Measurements from ENCODE around the gene LENEP.
"Not testable (repeated sequence)": the region's sequence is repeated elsewhere in the genome, so short reads cannot be mapped to it uniquely, and the experiment has no call there.

The LENEP gene

DNA sequence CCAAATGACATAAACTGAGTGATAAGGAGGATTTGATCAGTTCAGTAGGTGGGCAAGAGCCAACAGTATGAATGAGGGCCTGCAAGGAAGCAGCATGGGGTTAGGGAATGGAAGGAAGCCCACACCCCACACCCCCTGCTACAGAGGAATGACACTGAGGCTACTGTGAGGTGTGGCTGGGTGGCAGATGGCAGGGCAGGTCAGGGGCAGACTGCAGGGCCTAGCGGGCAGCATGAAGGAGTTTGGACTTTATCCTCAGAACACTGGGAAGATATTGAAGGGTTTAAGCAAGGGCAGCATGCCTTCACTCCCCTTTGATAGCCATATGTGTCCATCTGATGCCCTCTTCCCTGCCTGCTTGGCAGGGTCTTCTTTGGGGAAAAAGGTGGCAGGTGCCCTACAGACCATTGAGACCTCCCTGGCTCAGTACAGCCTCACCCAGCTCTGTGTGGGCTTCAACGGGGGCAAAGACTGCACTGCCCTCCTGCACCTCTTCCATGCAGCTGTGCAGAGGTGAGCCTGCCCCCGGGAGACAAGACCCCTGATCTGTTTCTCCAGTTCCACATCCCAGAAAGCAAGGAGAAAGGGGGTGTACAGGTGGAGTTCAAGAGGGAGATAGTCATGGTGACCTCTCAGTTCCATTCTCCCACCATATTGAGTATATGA is 4.1 kb upstream of the LENEP start:
- DNase-seq (ENCODE audit: low read depth) = no peak
- no peak for TF ChIP-seq CTCF (conservative IDR thresholded peaks at IDR 0.05; ENCODE audit: low read length)
- no peak overlapping the region for H3K4me3 ChIP-seq (ENCODE audit: low read length)

DNA sequence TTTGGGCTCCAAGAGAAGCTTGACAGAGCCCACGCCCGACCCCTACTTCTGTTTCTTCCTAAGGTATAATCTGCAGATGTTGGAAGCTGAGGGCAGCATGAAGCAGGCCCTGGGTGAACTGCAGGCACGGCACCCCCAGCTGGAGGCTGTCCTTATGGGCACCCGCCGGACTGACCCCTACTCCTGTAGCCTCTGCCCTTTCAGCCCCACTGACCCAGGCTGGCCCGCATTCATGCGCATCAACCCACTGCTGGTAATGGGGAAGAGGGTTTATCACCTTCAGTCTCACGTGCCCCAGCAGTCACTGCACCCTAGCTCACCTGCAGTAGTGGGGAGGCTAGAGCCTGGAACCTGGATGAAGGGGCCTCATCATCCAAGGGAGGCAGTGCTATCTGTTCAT is 3.1 kb upstream of the LENEP start:
- no peak overlapping the region for H3K4me3 ChIP-seq (ENCODE audit: low read length)
- TF ChIP-seq CTCF (conservative IDR thresholded peaks at IDR 0.05; ENCODE audit: low read length) = no peak
- no peak for DNase-seq (ENCODE audit: low read depth)

DNA sequence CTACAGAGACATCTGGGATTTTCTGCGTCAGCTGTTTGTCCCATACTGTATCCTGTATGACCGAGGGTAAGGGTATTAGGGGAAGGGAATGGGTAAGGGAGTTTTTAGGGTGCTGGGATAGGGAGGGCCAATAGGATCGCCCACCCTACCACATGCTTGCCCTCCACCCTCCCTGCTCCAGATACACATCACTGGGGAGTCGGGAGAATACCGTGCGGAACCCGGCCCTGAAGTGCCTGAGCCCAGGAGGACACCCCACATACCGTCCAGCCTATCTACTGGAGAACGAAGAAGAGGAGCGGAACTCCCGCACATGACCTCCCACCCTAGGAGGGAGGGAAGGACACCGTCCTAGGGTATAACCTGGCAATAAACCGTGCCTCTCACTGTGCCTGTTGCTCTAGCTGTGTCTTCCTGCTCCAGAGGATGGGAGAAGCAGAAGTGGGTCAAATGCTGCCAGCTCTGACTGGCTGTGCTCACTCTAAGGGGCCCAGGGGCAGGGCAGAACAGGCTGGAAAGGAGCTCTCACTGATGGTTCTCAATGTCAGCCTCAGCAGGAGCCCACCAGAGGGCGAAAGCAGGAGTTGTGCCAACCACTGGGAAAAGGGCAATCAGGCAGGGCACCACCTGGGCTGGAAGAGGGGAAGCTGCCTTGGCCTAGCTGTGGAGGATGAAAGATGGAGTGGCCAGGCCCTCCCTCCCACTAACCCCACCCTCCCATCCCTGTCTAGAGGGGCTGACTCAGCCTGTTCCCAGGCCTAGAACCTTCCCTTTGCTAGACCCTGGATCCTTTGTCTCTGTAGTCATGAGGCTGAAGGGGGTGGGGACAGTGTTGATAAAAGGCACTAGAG is 440 bp upstream of the LENEP start:
- no peak overlapping the region for H3K4me3 ChIP-seq (ENCODE audit: low read length)
- DNase-seq (ENCODE audit: low read depth) = no peak
- no peak; the same call in 1 of the 2 replicates for TF ChIP-seq CTCF (conservative IDR thresholded peaks at IDR 0.05; ENCODE audit: low read length)

DNA sequence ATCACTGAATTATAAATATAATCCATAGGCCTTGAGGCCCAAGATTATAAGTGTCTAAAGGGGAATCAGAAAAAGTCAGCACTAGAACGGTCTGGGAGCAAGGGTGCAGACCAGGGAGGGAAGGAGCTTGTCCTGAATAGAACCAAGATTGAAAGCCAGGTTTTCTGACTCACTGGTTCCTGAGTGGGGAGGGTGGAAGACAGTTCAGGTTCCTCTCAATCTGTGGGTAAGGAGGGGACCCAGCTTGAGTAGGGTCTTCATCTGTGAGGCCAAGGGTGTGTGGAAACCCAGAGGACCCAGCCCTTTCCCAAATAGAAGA is 842 bp downstream of the LENEP start:
- no peak overlapping the region for H3K4me3 ChIP-seq (ENCODE audit: low read length)
- DNase-seq (ENCODE audit: low read depth) = no peak
- no peak for TF ChIP-seq CTCF (conservative IDR thresholded peaks at IDR 0.05; ENCODE audit: low read length)

DNA sequence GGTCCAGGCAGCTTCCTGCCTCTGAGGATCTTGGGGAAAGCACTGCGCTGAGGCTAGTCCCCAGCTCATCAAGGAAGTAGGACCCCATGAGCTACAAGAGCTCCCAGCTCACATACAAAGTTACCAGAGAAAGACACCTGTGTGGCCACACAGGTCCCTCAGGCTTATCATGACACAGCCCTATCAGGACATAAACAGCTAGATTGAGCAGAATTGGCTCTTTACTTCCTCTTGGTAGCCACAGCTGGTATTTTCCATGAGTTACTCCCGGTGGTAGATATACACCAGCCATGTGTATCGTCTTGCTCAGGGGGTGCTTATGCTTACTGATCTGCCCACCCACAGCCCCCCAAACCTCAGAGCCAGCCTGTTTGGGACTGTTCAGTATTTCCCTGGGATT is 1.2 kb downstream of the LENEP start:
- no peak for DNase-seq (ENCODE audit: low read depth)
- no peak overlapping the region for H3K4me3 ChIP-seq (ENCODE audit: low read length)
- no peak for TF ChIP-seq CTCF (conservative IDR thresholded peaks at IDR 0.05; ENCODE audit: low read length)

DNA sequence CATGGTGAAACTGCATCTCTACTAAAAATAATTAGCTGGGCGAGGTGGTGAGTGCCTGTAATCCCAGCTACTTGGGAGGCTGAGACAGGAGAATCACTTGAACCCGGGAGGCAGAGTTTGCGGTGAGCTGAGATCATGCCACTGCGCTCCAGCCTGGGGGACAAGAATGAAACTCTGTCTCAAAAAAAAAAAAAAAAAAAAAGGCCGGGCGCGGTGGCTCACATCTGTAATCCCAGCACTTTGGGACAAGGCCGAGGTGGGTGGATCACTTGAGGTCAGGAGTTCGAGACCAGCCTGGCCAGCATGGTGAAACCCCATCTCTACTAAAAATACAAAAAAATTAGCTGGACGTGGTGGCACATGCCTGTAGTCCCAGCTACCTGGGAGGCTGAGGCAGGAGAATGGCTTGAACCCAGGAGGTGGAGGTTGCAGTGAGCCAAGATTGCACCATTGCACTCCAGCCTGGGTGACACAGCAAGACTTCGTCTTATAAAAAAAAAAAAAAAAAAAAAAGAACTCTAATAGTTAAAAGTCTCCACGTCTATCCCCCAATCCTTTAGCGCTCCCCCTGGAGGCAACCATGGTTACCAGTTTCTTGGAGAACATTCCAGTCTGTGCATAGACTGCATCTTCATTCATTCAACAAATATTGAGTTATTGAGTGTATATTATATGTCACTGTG is 2.1 kb downstream of the LENEP start:
- peak; percentile 62 for TF ChIP-seq CTCF (conservative IDR thresholded peaks at IDR 0.05; ENCODE audit: low read length)
- DNase-seq (ENCODE audit: low read depth) = peak; percentile 87
- H3K4me3 ChIP-seq (ENCODE audit: low read length) = not testable (repeated sequence)
